ENCODE measurements around the gene IL33. TPM values are rescaled to one million over a fixed set of nuclear protein-coding genes. Genes with fewer than 3 reads are reported as not detected.

Gene IL33
- total RNA-seq, 2 donors from 2014 or later = 69.7 to 160 TPM

GRCh38 chr9:6272229-6272598 is 56.6 kb downstream of the IL33 start:
- H3K9me3 ChIP-seq = no peaks in the 10 kb centered on the region
- no peak overlapping the region for H3K4me3 ChIP-seq
- peak overlapping the region; percentile 61 to 67 for H3K27ac ChIP-seq
- no peak for DNase-seq (ENCODE audit: low spot score)
- H3K36me3 ChIP-seq = no peaks in the 10 kb centered on the region
- peak; percentile 88 for ATAC-seq (ENCODE audit: insufficient number of reproducible peaks, low FRiP score, low read depth)
- H3K27me3 ChIP-seq (replicated peaks; ENCODE audit: insufficient read depth) = no peaks in the 10 kb centered on the region
- peaks cover 6 to 23% of the 10 kb centered on the region in 2 donors for H3K4me1 ChIP-seq (ENCODE audit: control insufficient read depth in 1 of 2, low read depth in 2 of 2)
- TF ChIP-seq CTCF (IDR thresholded peaks at IDR 0.05) = no peak

GRCh38 chr9:6277417-6277816 is 61.8 kb downstream of the IL33 start:
- Histone ChIP-seq H3K36me3 (no peaks in the 10 kb centered on the region), H3K27me3 (replicated peaks; ENCODE audit: insufficient read depth) (no peaks in the 10 kb centered on the region), H3K9me3 (no peaks in the 10 kb centered on the region), H3K4me1 (ENCODE audit: control insufficient read depth in 1 of 2, low read depth in 2 of 2) (peaks cover 4 to 8% of the 10 kb centered on the region in 2 donors), H3K4me3 (no peak overlapping the region), H3K27ac (no peak overlapping the region)
- no peak for ATAC-seq (ENCODE audit: insufficient number of reproducible peaks, low FRiP score, low read depth)
- TF ChIP-seq CTCF (IDR thresholded peaks at IDR 0.05) = no peak
- no peak for DNase-seq (ENCODE audit: low spot score)

- no peak for TF ChIP-seq CTCF (IDR thresholded peaks at IDR 0.05)
- no peak overlapping the region for H3K27ac ChIP-seq
Observed at GRCh38 chr9:6301858-6302257, 86.3 kb downstream of the IL33 start.

GRCh38 chr9:6302417-6302816 is 86.8 kb downstream of the IL33 start:
- no peak for DNase-seq (ENCODE audit: low spot score)
- no peaks in the 10 kb centered on the region for H3K4me1 ChIP-seq (ENCODE audit: control insufficient read depth in 1 of 2, low read depth in 2 of 2)
- TF ChIP-seq CTCF (IDR thresholded peaks at IDR 0.05) = no peak
- H3K36me3 ChIP-seq = no peaks in the 10 kb centered on the region
- H3K4me3 ChIP-seq = no peak overlapping the region
- H3K9me3 ChIP-seq = no peaks in the 10 kb centered on the region
- no peak overlapping the region for H3K27ac ChIP-seq
- no peak for ATAC-seq (ENCODE audit: insufficient number of reproducible peaks, low FRiP score, low read depth)
- no peaks in the 10 kb centered on the region for H3K27me3 ChIP-seq (replicated peaks; ENCODE audit: insufficient read depth)

More at GRCh38 chr9:6301858-6302257, 86.3 kb downstream of the IL33 start:
- Histone ChIP-seq H3K9me3 (no peaks in the 10 kb centered on the region), H3K4me1 (ENCODE audit: control insufficient read depth in 1 of 2, low read depth in 2 of 2) (no peaks in the 10 kb centered on the region), H3K36me3 (no peaks in the 10 kb centered on the region), H3K4me3 (no peak overlapping the region), H3K27me3 (replicated peaks; ENCODE audit: insufficient read depth) (no peaks in the 10 kb centered on the region)
- ATAC-seq (ENCODE audit: insufficient number of reproducible peaks, low FRiP score, low read depth) (no peak), DNase-seq (ENCODE audit: low spot score) (no peak)

GRCh38 chr9:6304232-6304631 is 88.6 kb downstream of the IL33 start:
- ATAC-seq (ENCODE audit: insufficient number of reproducible peaks, low FRiP score, low read depth) = no peak
- no peak overlapping the region for H3K4me3 ChIP-seq

More at GRCh38 chr9:6304232-6304631, 88.6 kb downstream of the IL33 start:
- TF ChIP-seq CTCF (IDR thresholded peaks at IDR 0.05) = no peak
- DNase-seq (ENCODE audit: low spot score) = no peak
- Histone ChIP-seq H3K4me1 (ENCODE audit: control insufficient read depth in 1 of 2, low read depth in 2 of 2) (no peaks in the 10 kb centered on the region), H3K36me3 (no peaks in the 10 kb centered on the region), H3K27me3 (replicated peaks; ENCODE audit: insufficient read depth) (no peaks in the 10 kb centered on the region), H3K9me3 (no peaks in the 10 kb centered on the region), H3K27ac (no peak overlapping the region)

All from thoracic aorta (tissue), 2 donors.